NCI-H2029 treated with DMSO at 0.1 percent for 48 hours (cell line): ENCODE results near the gene PLAC9.

Source experiments
- DNase-seq: peaks from one replicate; lab custom pipeline; 2025; lab: John Stamatoyannopoulos, UW

The PLAC9 gene

DNA sequence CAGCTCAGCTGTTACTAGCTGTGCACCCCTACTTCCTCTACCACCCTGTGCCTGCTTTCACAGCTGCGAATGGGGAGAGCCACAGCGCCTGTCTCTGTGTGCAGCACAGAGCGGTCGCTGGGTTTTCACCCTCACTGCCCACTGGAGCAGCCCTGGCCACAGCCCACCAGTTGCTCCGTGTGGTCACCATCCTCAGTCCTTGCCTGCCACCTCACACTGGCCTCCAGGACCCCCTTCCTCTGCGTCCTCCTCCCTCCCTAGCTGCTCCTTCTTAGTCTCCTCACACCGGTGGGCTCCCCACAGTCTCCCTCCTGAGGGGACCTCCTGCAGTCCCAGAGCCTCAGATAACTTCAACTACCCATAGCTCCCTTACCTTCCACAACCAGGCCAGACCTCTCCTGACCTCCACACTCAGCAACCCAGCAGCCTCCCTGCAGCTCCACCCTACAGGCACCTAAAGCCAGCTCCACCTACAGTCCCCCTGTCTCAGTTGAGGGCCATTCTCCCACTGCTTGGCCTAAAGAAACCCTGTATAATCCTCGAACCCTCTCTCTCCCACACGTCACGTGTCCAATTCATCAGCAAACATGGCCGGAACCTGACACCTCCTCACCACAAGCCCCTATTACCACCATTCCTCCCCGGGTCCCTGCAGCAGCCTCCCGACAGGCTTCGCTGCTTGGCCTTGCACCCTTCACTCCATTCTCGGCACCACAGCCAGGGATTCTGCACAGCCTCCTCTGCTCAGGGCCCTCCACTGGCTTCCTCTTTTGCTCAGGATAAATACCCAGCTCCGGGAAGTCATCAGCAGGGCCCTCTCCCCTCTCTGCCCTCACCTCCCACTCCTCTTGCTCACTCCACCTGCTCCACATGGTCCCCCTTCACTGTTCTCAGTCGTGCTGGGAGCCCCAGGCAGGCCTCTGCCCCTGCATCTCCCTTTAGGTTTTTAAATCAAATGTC, 28.1 kb downstream of the PLAC9 start:
- DNase-seq = no peak

DNA sequence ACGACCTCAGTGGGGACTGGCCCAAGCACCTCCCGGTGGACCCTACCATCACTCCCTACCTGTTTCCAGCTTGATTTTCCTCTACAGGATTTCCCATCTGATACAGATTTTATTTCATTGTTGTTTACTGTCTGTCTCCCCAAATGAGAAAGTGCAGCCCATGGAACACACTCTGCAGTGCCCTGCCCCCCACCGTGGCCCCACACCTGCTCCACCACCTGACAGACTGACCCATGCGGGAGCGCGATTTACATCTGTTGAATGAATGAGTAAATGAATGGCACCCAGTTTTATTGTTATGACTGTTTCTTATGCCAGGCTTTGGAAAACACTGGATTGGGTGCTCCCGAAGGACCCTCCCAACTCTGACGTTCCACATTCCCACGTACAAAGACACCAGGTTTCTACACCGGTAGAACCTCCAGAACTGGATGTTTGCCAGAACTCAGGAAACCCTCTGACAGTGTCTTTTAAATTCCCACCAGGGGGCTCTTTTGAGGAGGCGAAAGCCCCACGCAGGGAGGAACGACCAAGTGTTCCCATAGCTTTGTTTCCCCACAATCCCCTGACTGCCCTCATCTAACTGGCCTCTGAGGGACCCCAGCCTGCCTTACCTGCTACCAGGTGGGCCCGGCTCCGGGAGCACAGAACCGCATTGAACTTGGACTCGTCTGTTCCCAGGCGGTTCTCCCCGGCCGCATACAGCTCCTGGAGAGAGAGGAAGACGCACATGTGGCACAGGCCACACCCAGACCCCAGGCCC, 29.0 kb downstream of the PLAC9 start:
- no peak for DNase-seq

DNA sequence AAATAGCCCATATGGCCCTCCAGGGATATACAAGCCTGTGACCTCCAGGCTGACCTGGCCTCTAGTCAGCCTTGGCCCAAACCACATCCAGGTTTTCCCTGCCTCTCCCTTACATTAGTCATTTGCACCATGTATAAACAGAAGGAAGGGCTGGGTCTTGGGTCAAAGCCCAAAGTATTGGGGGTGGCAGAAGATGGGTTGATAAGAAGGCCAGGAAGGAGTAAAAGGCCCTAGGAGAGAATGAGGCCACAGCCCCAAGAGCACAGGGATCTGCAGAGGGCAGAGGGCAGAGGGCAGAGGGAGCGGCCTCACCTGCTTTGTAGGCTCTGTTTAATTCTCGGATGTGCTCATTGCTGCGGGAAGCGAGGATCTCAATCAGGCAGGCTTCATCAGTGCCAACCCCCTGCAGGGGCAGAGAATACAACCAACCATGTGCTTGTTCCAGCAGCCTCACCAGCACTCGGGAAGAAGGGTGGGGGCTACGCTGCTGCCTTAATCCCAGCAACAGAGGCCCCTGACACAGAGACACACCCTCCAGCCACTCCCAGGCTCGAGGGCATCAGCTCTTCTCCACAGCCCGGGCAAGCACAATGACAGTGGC, 31.3 kb downstream of the PLAC9 start:
- no peak for DNase-seq

DNA sequence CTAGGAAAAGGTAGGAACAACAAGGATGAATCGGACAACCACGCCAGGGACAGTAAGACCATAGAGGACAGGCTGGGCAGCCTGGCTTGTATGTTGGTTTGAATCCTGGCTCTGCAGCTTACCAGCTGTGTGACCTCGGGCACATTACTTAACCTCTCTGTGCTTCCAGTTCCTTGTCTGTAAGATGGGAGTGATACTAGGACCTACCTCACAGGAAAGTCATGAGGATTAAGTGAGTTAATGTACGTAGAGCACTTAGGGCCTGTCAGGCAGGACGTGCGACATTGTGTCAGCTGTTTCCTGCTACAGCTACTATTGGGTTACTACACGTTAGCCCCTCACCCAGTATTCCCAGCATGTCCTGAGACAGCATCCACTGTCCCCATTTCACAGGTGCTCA, 32.1 kb downstream of the PLAC9 start:
- no peak for DNase-seq

DNA sequence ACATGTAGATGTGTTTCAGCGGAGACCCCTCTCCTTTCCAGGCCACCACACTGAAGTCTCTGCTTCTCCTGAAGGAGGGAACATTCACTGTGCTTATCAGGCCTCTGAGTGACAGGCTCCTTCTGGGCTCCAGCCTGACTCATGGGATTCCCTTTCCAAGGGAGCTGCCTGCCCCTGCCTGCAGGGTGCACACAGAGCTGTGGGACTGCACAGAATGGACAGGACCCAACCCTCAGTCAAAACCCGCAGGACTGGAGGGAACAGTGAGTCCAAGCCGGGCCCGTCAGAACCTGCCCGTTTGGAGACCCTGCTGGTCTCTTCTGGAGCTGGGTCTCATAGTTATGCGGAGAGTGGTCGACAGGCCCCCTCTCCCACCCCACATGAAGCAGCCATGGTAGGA, 32.6 kb downstream of the PLAC9 start:
- no peak for DNase-seq

DNA sequence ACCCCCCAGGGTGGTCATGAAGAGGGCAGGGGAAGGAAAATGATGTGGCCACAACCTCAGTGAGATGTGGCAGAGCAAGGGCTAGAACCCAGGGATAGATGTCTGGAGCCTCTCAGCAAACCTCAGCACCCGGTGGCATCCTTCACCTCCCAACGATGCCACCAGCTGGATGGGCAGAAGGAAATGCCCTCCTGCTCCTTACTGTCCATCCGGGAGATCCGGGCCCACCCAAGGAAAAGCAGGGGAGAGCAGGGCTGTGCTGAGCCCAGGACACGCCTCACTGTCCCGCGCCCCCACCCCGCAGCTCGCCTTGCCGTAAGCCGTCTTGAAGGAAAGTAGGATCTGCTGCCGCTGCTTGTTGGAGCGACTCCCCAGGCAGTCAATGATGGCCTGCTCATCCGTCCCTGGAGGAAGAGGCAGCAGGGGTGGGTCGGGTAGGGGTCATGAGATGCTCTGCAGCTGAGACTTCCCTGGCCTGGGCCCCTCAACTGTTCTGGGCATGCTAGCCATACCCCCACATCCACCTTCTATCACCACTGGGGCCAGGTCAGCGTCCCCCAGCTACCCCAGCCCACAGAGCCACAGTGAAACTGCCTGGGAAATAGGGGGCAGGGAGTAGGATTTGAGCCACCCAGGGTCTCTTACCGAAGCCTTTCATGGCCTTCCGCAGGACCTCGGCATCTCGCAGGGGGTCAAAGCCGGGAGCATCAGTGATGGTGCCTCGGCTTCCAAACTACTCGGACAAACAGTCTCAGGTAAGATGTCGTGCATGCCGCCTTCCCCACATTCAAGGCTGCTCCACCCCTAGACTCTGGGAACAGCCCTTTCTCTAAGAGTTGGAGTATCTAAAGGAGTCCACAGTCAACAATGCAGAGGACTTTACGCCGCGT, 34.3 kb downstream of the PLAC9 start:
- DNase-seq = no peak

DNA sequence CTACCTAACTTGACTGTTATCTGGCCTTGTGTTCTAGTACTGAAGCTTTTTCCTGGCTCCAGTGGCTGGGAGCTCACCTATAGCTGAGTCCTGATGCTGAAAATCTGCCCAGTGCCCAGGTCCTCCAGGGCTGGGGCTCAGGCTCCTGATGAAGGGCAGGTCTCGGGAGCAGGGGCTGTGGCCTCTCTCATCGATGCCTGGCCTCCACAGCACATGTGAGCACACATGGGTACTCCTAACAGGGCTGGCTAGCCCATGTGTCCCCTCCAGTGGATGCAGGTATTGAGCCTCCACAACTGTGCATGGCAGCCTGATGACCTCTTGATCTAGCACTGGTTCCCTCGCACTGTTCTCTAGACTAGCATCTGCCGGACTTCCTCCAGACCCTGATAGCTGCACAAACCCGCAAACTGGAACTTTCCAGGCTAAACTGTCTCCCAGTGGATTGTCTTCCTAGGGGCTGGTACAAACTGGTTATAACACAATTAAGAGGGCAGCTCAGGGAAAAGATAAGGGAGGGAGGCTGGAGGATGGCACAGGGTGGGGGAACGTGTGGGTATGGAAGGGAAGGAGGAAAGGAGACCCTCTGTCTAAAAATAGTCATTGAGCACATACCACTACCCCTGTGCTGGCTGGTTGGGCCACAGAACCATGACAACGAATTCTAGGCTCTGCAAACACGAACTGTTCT, 35.1 kb downstream of the PLAC9 start:
- no peak for DNase-seq

DNA sequence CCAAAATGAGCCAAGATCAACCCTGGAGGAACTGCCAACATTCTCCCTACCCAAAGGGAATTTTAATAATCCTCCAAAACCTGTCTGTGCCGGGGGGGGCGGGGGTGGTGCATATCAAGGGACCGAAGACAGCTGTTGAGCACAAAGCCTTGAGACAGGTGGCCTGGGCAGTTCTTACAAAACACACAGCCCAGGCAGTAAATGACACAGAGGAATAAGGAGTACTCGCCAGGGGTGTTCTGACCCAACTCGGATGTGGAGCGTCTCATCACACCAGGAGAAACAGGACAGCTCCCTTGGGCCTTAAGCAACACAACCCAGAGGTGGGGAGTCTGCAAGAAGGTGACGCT, 35.6 kb downstream of the PLAC9 start:
- no peak for DNase-seq

DNA sequence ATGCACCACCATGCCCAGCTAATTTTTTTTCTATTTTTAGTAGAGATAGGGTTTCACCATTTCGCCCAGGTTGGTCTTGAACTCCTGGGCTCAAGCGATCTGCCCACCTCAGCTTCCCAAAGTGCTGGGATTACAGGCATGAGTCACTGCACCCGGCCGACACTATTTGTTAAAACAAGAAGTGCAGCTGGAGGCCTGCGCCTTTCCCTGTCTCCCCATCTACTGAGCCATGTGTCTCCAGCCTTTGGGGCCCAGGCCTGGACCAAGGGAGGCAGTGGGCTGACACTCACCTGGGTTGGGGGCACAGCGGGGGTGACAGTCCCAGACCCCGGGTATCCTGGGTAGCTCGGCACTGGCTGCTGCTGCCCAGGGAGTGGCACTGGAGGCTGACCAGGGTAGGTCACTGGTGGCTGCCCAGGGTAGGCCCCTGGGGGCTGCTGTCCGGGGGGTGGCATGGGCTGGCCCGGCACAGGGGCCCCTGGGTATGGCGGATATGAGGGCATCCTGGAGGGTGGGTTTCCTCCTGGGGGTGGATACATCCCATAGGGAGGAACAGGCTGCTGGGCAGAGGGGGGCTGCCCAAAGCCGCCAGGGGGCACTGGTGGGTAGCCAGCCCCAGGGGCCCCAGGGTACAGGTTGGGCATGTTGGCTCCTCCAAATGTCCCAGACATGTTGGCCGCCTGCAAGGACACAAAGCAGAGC, 36.3 kb downstream of the PLAC9 start:
- no peak for DNase-seq

DNA sequence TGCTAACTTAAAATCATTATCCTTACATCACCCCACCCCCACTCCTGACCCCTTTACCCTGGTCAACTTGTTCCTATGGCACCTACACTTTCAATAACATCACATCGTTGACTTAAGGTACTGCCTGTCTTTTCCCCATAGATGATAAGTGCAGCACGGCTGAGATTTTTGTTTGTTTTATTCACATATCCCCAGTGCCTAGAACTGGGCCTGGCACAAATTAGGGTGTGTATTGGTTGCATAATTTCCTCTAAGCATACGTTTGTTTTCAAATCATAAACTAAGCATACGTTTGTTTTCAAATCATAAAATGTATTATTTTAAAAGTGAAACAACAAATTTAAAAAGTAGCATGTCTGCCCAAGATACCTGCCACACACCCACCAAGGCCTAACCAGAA, 37.5 kb downstream of the PLAC9 start:
- DNase-seq = no peak

DNA sequence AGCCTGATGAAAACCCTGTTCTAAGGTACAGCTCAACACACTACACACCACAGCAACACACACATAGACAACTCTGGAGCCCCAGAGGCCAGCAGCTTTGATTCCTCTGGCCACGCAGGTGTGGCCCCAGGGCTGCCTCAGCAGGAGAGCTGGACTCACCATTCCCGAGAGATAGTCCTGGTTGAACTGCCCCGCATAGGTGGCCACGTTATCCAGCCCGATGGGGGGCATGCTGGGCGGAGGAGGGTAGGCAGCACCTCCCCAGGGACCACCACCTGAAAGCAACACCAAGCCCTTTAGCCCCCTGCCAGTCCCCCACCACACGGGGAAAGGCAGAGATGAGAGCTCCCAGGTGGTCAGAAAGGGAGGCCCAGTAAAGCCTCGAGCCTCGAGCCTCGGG, 38.1 kb downstream of the PLAC9 start:
- DNase-seq = no peak

DNA sequence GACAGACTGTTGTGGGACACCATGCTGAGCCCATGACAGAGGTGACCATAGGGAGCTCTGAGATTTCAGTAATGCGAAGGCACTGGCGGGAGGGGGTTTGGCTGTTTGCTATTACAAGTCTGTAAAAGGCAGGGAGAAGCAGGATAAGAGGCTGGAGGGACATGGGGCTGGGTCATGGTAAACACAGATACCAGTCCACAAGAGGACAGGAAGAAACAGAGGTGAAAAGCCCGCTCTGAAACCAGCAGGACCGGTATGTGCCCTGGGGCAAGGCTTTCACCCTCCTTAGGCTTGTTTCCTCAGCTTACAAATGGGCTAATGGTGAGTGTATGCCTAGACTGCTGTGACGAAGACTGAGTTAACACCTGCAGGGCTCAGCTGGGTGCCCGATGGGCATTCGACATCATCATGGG, 38.7 kb downstream of the PLAC9 start:
- DNase-seq = no peak

DNA sequence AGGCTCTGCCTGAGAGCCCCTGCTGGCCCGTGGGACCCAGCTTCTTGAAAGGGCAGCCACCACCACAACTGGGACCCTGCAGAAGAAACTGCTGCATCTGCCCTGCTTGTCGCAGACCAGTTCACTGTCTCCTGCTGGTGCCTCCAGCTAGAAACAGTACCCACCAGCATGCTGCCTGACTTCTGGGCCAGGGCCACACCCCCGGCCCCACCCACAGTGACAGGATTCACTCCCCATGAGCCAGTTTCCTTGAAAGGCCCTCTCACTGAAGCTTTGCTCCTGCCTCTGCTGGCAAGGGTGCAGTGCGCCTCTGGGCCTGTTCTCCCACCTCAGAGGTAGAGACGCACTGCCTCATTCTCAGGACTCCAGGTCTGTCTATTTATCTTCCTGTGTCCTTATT, 40.4 kb downstream of the PLAC9 start:
- DNase-seq = no peak

DNA sequence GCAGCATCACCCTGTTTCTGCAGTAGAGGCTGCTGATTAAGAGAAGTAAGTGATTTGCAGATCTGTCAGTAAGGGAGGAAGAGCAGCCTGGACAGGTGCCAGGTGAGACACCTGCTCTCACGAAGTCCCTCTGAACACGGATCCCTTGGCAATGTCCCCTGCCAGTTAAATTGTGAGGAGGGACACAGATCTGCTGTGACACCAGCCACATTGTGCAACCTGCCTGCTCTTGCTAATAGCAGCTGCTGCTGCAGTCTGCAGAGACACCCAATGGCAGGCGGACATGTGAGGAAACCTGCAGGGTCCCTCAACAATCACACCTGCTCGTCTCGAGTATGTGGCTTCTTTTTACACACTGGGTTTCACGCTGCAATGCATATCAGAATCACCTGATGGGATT, 40.9 kb downstream of the PLAC9 start:
- peak; percentile 56 for DNase-seq

DNA sequence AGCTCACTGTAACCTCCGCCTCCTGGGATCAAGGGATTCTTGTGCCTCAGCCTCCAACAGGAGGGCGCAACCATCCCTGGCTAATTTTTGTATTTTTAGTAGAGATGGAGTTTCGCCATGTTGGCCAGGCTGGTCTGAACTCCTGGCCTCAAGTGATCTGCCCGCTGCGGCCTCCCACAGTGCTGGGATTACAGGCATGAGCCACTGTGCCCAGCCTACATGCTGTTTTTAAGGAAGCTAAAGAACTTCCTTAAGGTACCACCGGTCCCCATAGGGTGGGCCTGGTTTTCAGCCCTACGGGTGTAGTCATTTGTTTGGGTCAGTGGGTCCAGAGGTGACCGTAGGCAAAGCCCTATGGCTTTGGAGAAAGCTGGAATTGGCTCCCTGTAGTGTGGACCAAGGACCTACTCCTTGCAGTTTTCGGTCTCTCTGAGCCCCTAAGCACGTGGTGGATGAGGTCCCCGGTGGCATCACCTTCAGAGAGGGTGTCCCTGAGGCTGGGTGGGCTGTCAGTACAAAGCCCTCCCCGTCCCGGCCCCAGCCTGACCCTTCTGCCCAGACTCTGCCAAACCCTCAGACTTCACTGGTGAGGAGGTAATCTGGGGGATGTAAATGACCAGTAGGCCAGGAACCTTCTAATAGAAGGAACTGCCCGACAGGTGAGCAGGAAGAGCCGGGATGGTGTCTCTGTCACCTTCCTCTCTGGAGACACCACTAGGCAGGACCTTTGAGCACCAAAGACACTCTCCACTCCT, 42.3 kb downstream of the PLAC9 start:
- DNase-seq = no peak

DNA sequence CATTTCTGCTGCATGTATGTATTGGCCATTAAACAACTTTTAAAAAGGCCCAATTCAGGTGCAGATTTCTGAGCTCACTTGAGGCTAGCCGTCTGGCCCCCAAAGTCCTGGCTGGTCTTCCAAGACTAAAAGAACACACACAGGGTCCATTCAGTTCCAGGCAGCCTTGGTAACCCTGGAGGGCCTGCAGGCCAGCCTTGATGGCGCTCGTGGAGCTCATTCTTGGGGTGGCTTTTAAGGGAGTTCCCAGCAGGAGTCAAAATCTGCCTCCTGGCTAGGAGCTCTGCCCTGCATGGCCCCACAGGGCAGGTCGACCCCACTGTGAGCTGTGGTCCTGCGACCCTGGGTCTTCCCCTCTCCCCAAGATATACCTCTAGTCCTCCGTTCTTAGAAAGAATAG, 44.0 kb downstream of the PLAC9 start:
- DNase-seq = no peak

DNA sequence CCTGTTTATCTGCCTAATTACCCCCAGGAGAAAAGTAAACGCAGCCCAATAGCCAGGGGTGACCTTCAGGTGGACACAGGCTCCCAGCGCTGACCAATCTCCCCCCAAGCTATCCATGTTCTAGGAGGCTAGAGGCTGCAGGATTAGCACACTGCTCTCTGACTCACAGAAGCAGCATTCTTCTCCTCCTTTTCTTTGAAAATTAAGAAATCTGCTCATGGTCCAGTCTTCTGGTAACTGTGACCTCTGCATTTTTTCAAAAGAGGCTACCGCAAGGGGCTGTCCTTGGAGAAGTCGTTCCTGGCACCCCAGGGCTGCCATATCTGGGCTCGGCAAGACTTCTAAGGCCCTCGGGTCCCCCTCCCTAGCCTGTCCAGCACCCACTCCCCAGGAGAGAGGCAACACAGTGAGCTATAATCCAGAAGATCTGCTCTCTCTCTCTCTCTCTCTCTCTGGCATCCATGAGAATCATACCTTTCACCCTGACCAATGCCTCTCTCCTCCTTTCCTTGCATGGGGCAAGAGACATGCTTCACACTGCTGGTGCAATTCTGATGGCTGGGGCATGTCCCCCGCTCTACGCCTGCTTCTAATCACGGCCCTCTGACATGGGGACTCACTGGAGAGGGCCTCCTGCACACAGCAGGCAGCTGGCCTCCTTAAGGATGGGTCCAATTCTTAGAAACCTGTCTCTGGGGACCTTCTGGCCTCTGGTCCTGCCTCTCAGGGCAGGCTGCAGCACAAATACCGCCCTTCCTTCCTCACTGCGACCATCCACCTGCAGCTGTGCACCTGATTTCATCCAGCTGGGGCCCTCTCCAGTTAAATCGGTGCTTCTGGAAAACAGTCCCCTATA, 45.5 kb downstream of the PLAC9 start:
- DNase-seq = no peak

DNA sequence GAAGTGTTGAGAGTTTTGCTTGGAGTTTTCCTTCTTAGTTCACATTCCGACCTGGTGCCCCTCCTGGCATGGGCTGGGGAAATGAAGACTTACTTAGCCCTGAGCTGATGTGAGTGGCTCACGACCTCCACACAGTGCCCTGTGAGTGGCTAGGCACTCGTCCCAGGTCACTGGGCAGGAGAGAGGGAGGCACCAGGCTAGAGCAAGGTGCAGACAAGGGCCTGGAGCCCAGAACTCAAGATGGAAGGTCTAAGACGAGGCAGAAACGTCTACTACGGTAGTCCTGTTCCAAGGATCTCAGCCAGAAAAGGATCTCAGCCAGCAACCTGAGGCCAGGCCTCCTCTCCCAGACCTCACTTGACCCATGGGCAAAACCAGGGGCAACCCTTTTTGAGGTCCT, 50.5 kb downstream of the PLAC9 start:
- DNase-seq = no peak

DNA sequence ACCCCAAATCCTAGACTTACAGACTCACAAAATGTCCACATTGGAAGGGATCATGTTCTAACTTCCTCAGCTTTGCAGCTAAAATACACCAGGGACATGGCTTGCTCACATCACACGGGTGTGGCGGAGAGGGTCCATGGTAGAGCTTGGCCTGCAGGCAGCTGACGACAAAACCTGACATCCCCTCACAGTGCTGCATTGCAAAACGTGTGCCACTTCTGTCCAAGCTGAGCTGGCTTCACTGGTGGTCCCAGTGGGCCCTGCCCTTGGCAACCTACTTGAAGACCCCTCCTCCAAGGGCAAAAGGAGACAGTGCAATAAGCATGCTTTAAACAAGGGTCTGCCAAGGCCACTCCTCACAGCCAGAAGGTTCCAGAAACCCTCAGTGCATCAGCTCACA, 50.9 kb downstream of the PLAC9 start:
- DNase-seq = no peak
